ENCODE data around the gene UNC45A. TPM values are rescaled to one million over a fixed set of nuclear protein-coding genes. Genes with fewer than 3 reads are reported as not detected.

UNC45A gene
- total and polyA plus RNA-seq, 2 of the 13 experiments (the other 11 are each of a cell fraction or from before 2014, with no cell fraction given), result 33.8 to 39.7 TPM

DNA sequence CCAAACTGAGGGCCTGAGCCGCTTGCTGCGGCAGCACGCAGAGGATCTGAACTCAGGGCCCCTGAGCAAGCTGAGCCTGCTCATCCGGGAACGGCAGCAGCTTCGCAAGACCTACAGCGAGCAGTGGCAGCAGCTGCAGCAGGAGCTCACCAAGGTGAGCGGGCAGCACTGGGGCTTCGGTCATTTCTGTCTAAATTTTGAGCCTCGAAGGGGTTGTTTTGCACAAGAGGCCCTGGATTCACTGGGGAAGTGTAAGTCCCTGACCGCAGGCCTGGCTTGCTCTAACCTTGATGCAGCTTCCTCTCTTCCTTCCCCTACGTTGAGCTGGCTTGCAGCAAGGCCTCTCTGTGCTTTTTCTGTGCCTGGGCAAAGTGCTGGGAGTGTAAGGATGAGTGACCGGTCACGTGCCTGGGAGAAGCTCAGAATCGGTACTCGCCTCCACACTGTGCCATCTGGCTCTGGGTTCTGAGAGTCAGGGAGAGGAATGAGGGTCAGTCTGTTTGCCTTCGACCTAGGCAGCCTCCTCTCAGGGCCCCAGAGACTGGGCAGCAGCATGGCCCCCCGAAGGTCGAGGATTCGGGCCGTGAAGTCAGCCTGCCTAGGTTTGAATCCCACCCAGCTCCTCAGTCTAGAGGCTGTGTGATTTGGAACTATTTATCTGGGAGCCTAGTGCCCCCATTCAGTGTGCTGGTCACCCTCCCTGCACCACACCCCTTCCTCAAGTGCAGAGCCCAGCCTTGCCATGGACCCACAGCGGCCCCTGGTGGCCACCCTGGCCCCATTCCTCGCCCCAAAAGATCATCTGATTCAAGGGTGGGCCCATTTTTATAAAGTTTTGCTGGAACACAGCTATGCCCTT lies 49.4 kb upstream of the UNC45A start (continued):
- peak; percentile 19; the same call in 1 of the 2 replicates for TF ChIP-seq NCOA2 (CRISPR knock-in tag; IDR thresholded peaks at IDR 0.05)

DNA sequence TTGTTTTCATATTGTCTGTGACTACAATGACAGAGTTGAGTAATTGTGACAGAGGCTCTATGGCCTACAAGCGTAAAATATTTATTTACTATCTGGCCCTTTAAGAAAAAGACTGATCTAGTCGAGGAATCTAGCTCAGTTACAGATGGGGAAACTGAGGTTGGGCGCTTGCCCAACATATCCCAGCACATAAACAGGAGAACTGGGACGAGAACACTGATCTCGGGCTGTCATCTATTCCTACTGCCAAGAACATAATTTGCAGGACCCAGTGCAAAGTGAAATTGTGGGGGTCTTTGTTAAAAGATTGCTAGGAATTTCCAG lies 48.8 kb upstream of the UNC45A start:
- FAIRE-seq, result no peak
- intact Hi-C loops (cut with micrococcal nuclease; ENCODE audit: unreplicated experiment), result loop anchor here (1.0 to 5.0 kb wide), 5 partner anchors 27 to 238 kb away; partner anchors contain the start of gene HDDC3
- Histone ChIP-seq H3K9me3 (ENCODE audit: low read length) (no peaks in the 10 kb centered on the region), H3K9ac (ENCODE audit: insufficient read depth, low read depth, low read length) (no peak overlapping the region), H3K4me2 (ENCODE audit: low read depth, low read length) (no peak overlapping the region), H4K20me1 (ENCODE audit: insufficient read depth, low read length) (0 out of 2 replicates have a peak, but pooled peaks cover 2% of the 10 kb centered on the region), H3K36me3 (replicated peaks in 1 of 2; ENCODE audit: control insufficient read depth in 1 of 2, insufficient read depth in 2 of 2, low read length in 2 of 2) (no peaks in the 10 kb centered on the region; a peak in 2 of 5 replicates), H3K4me1 (ENCODE audit: insufficient read depth, low read length) (peaks cover 36% of the 10 kb centered on the region), H2AFZ (ENCODE audit: low read length) (no peak overlapping the region), H3K79me2 (ENCODE audit: insufficient read depth, low read length) (no peaks in the 10 kb centered on the region), H3K27ac (ENCODE audit: extremely low read length, insufficient read depth, low read length) (no peak overlapping the region), H3K27me3 (ENCODE audit: control insufficient read depth in 1 of 2, insufficient read depth in 2 of 2, low read length in 2 of 2) (peaks cover 0 to 7% of the 10 kb centered on the region in 2 experiments; a peak in 2 of 5 replicates), H3K4me3 (replicated peaks in 1 of 3; ENCODE audit: insufficient read depth in 1 of 3, low read depth in 2 of 3, low read length in 3 of 3) (no peak overlapping the region)
- no TSS peak for BruUV-seq (replicated peaks)
- TF ChIP-seq, protein P1, sequence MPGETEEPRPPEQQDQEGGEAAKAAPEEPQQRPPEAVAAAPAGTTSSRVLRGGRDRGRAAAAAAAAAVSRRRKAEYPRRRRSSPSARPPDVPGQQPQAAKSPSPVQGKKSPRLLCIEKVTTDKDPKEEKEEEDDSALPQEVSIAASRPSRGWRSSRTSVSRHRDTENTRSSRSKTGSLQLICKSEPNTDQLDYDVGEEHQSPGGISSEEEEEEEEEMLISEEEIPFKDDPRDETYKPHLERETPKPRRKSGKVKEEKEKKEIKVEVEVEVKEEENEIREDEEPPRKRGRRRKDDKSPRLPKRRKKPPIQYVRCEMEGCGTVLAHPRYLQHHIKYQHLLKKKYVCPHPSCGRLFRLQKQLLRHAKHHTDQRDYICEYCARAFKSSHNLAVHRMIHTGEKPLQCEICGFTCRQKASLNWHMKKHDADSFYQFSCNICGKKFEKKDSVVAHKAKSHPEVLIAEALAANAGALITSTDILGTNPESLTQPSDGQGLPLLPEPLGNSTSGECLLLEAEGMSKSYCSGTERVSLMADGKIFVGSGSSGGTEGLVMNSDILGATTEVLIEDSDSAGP (CRISPR knock-in tag; IDR thresholded peaks at IDR 0.05; ENCODE audit: borderline replicate concordance), result peak; percentile 10; the same call in 1 of the 2 replicates
- TF ChIP-seq ZNF34 (CRISPR knock-in tag; IDR thresholded peaks at IDR 0.05; ENCODE audit: borderline replicate concordance) (no peak), ZKSCAN1 (IDR thresholded peaks at IDR 0.05; ENCODE audit: low read length) (no peak)
- DNase-seq (ENCODE audit: low spot score), result no peak
- POLR2A ChIA-PET, result interaction anchor here (0.9 to 5.1 kb wide), 6 partner anchors 13 to 238 kb away, joined by 3 to 52 read pairs (median 7); no protein-coding TSS in a partner anchor
- WGBS (ENCODE audit: low lambda C conversion rate), result 18% methylated on average over 5 of the region's 5 CpGs
- in situ Hi-C loops (cut with HindIII; ENCODE audit: extremely low pct_ligation_motif_present, low pct_unique_long_range_greater_than_20kb), result loop anchor here (5.0 kb wide), 2 partner anchors 69 to 239 kb away; no protein-coding TSS in a partner anchor
- ATAC-seq, result no peak
- CTCF ChIA-PET (ENCODE audit: low intra/inter-chr PET ratio, low total read pairs), result interaction anchor here (1.9 to 2.2 kb wide), 3 partner anchors 27 to 238 kb away, joined by 12 to 20 read pairs (median 13); no protein-coding TSS in a partner anchor

Measured in HepG2 (cell line).